Measurements from ENCODE around the gene GK. TPM values are rescaled to one million over a fixed set of nuclear protein-coding genes. Genes with fewer than 3 reads are reported as not detected.
"Not testable (repeated sequence)": the region's sequence is repeated elsewhere in the genome, so short reads cannot be mapped to it uniquely, and the experiment has no call there.

The GK gene
- total RNA-seq, 2 donors from 2014 or later: 2.9 to 3.3 TPM

GRCh38 chrX:30649859-30650258 is 3.4 kb upstream of the GK start:
- no peak for DNase-seq
- H3K27ac ChIP-seq: peak overlapping the region in 1 of 4 donors; percentile 28

GRCh38 chrX:30652527-30653414 is 452 bp upstream of the GK start:
- WGBS, 2 donors: 1 to 2% methylated on average over 13 to 24 of the region's 65 CpGs
- Histone ChIP-seq H3K27ac (peak overlapping the region; percentile 16 to 87 (median 76)), H3K36me3 (replicated peaks in 1 of 2; ENCODE audit: insufficient read depth in 1 of 2, low read depth in 2 of 2) (no peaks in the 10 kb centered on the region), H3K27me3 (no peaks in the 10 kb centered on the region), H3K4me1 (no peaks in the 10 kb centered on the region), H3K4me3 (peak overlapping the region; percentile 22 to 33), H3K9me3 (no peaks in the 10 kb centered on the region)
- intact Hi-C loops (cut with DNase I): no loop called here
- ATAC-seq (peak; percentile 96), DNase-seq (peak; percentile 93 to 96 (median 95))
- TF ChIP-seq CTCF (IDR thresholded peaks at IDR 0.05): peak in 1 of 7 experiments; percentile 6
- peak in 2 of 3 donors; percentile 60 to 71 for TF ChIP-seq POLR2A (IDR thresholded peaks at IDR 0.05)

More at GRCh38 chrX:30649859-30650258, 3.4 kb upstream of the GK start:
- no peak for TF ChIP-seq POLR2A (IDR thresholded peaks at IDR 0.05)
- no peak for TF ChIP-seq CTCF (IDR thresholded peaks at IDR 0.05)
- Histone ChIP-seq H3K36me3 (replicated peaks in 1 of 2; ENCODE audit: insufficient read depth in 1 of 2, low read depth in 2 of 2) (no peaks in the 10 kb centered on the region), H3K9me3 (no peaks in the 10 kb centered on the region), H3K4me3 (no peak overlapping the region), H3K27me3 (no peaks in the 10 kb centered on the region), H3K4me1 (no peaks in the 10 kb centered on the region)
- no peak for ATAC-seq
- intact Hi-C loops (cut with DNase I): no loop called here
- 47 to 52% methylated on average over 2 of the region's 2 CpGs for WGBS, 2 donors

- 72 to 81% methylated on average over 13 of the region's 13 CpGs for WGBS, 2 donors
- H3K27me3 ChIP-seq; H3K36me3 ChIP-seq (replicated peaks in 1 of 2; ENCODE audit: insufficient read depth in 1 of 2, low read depth in 2 of 2); H3K4me1 ChIP-seq; H3K9me3 ChIP-seq; H3K4me3 ChIP-seq; DNase-seq; ATAC-seq; intact Hi-C loops (cut with DNase I): not testable (repeated sequence)
- peak overlapping the region in 2 of 4 donors; percentile 78 to 87 for H3K27ac ChIP-seq
Measured at GRCh38 chrX:30654386-30654785, 1.2 kb downstream of the GK start.

- no peaks in the 10 kb centered on the region for H3K9me3 ChIP-seq
- intact Hi-C loops (cut with DNase I): no loop called here
- no peaks in the 10 kb centered on the region for H3K36me3 ChIP-seq (replicated peaks in 1 of 2; ENCODE audit: insufficient read depth in 1 of 2, low read depth in 2 of 2)
- H3K4me3 ChIP-seq: no peak overlapping the region
- no peaks in the 10 kb centered on the region for H3K27me3 ChIP-seq
- 25 to 58% methylated on average over 1 to 2 of the region's 2 CpGs for WGBS, 2 donors
- DNase-seq (no peak), ATAC-seq (no peak)
- no peaks in the 10 kb centered on the region for H3K4me1 ChIP-seq
- no peak overlapping the region for H3K27ac ChIP-seq
- no peak for TF ChIP-seq CTCF (IDR thresholded peaks at IDR 0.05)
- TF ChIP-seq POLR2A (IDR thresholded peaks at IDR 0.05): no peak
Measured at GRCh38 chrX:30654989-30655607, 1.9 kb downstream of the GK start.

- no peak for TF ChIP-seq POLR2A (IDR thresholded peaks at IDR 0.05)
- no peak for TF ChIP-seq CTCF (IDR thresholded peaks at IDR 0.05)
- WGBS, 2 donors: 64 to 79% methylated on average over 3 of the region's 3 CpGs
- ATAC-seq: no peak
- no peak for DNase-seq
- intact Hi-C loops (cut with DNase I): no loop called here
- H3K9me3 ChIP-seq: no peaks in the 10 kb centered on the region
- no peaks in the 10 kb centered on the region for H3K4me1 ChIP-seq
- H3K27me3 ChIP-seq: no peaks in the 10 kb centered on the region
- H3K4me3 ChIP-seq: no peak overlapping the region
- H3K36me3 ChIP-seq (replicated peaks in 1 of 2; ENCODE audit: insufficient read depth in 1 of 2, low read depth in 2 of 2): no peaks in the 10 kb centered on the region
- no peak overlapping the region for H3K27ac ChIP-seq
Measured at GRCh38 chrX:30655991-30656390, 2.8 kb downstream of the GK start.
